H1 (cell line): ENCODE results near the gene MYO15B. TPM values are rescaled to one million over a fixed set of nuclear protein-coding genes. Genes with fewer than 3 reads are reported as not detected.

Experiments
- CTCF ChIA-PET: fragments of 300-600 bp; sonication (Branson Sonifier 250); formaldehyde crosslinking; loops from one replicate; lab custom pipeline; 2021; ENCODE audit not compliant: partially characterized antibody; lab: Charles Lee
- POLR2A ChIA-PET: fragments of 300-600 bp; sonication (Branson Sonifier 250); formaldehyde crosslinking; loops from one replicate; lab custom pipeline; 2021; ENCODE audit warnings: inconsistent platforms; ENCODE audit not compliant: partially characterized antibody; lab: Charles Lee
- DNase-seq, 2 experiments: peaks; one replicate each; pipeline versions ENCODE4 v3.0.0 to v3.0.0-alpha.2; 2010 to 2022; ENCODE audit warnings: low spot score in 2 of 2, low read depth in 1 of 2, mixed read lengths in 1 of 2
- FAIRE-seq: peaks from 2 replicates; lab custom pipeline; 2011; peaks lifted over from hg19 to GRCh38; lab: Jason Lieb, UNC
- H2AFZ ChIP-seq: 2 replicates; pipeline ENCODE4 v1.8.1; 2012; ENCODE audit warnings: low read length, inconsistent platforms
- H2AK5ac ChIP-seq: 2 replicates; pipeline ENCODE4 v1.6.1; 2013; ENCODE audit warnings: low read depth, low read length
- H2BK120ac ChIP-seq: replicated peaks from 2 replicates; pipeline ENCODE3; 2013; ENCODE audit warnings: low read depth, low read length, inconsistent platforms
- H2BK12ac ChIP-seq: 2 replicates; pipeline ENCODE4 v1.6.1; 2013; ENCODE audit warnings: low read depth, low read length
- H2BK15ac ChIP-seq: 2 replicates; pipeline ENCODE4 v1.6.1; 2013; ENCODE audit warnings: low read length
- H2BK20ac ChIP-seq: 2 replicates; pipeline ENCODE4 v1.6.1; 2013; ENCODE audit warnings: low read length
- H2BK5ac ChIP-seq: 2 replicates; pipeline ENCODE4 v1.6.1; 2013; ENCODE audit warnings: low read depth, low read length
- H3K14ac ChIP-seq: 2 replicates; pipeline ENCODE4 v1.6.1; 2013; ENCODE audit warnings: inconsistent platforms; ENCODE audit not compliant: insufficient read length
- H3K18ac ChIP-seq: 2 replicates; pipeline ENCODE4 v1.6.1; 2013; ENCODE audit warnings: low read length; ENCODE audit errors: extremely low read depth
- H3K23ac ChIP-seq: 2 replicates; pipeline ENCODE4 v1.6.1; 2013; ENCODE audit warnings: inconsistent platforms; ENCODE audit not compliant: insufficient read length
- H3K23me2 ChIP-seq: 2 replicates; pipeline ENCODE4 v1.6.1; 2013; ENCODE audit warnings: low read depth, low read length
- H3K27ac ChIP-seq: 2 replicates; pipeline ENCODE4 v1.6.1; 2011; ENCODE audit warnings: low read depth, low read length, inconsistent platforms
- H3K27me3 ChIP-seq, 4 experiments: replicated peaks in 1 of 4; 1 replicate in 1 of 4; 2 replicates in 3 of 4; pipeline versions ENCODE4 v1.6.1 to v1.8.1; 2011 to 2013; ENCODE audit warnings: low read length in 3 of 4, mild to moderate bottlenecking in 3 of 4, inconsistent platforms in 2 of 4, mixed read lengths in 2 of 4, moderate library complexity in 1 of 4; ENCODE audit not compliant: control insufficient read depth in 3 of 4, insufficient read depth in 3 of 4; ENCODE audit errors: extremely low read depth in 1 of 4
- H3K36me3 ChIP-seq, 4 experiments: 2 replicates each; pipeline versions ENCODE4 v1.6.1 to v1.8.1; 2011 to 2013; ENCODE audit warnings: mild to moderate bottlenecking in 4 of 4, low read length in 3 of 4, moderate library complexity in 2 of 4, control low read depth in 1 of 4, inconsistent platforms in 1 of 4; ENCODE audit not compliant: insufficient read depth in 4 of 4, control insufficient read depth in 2 of 4
- H3K4ac ChIP-seq: replicated peaks from 2 replicates; pipeline ENCODE3; 2013; ENCODE audit warnings: low read length, low read depth, mixed read lengths, inconsistent platforms; ENCODE audit not compliant: insufficient read length
- H3K4me1 ChIP-seq, 4 experiments: replicated peaks in 1 of 4; 1 replicate in 1 of 4; 2 replicates in 3 of 4; pipeline versions ENCODE4 v1.6.1 to v1.8.1; 2011 to 2013; ENCODE audit warnings: low read length in 3 of 4, inconsistent platforms in 2 of 4, mixed read lengths in 1 of 4; ENCODE audit not compliant: insufficient read depth in 4 of 4, control insufficient read depth in 3 of 4
- H3K4me2 ChIP-seq, 2 experiments: 2 replicates each; pipeline versions ENCODE4 v1.6.1 to v1.8.1; 2011 to 2013; ENCODE audit warnings: low read depth in 2 of 2, low read length in 2 of 2, control low read depth in 1 of 2, inconsistent platforms in 1 of 2, mild to moderate bottlenecking in 1 of 2; ENCODE audit not compliant: insufficient read depth in 1 of 2
- H3K4me3 ChIP-seq, 4 experiments: fragments of 200-600, 300-600 bp in 1 of 4; sonication (generic), shearing (Covaris generic), sonication (Bioruptor Twin) in 1 of 4; 2 replicates each; pipeline versions ENCODE4 v1.5.1 to v1.8.1; 2011 to 2016; ENCODE audit warnings: low read length in 4 of 4, low read depth in 3 of 4, control low read depth in 2 of 4, inconsistent platforms in 2 of 4, mild to moderate bottlenecking in 2 of 4, mixed read lengths in 1 of 4, moderate library complexity in 1 of 4; ENCODE audit not compliant: insufficient read depth in 2 of 4; ENCODE audit errors: extremely low read depth in 1 of 4
- H3K56ac ChIP-seq: replicated peaks from 2 replicates; pipeline ENCODE3; 2013; ENCODE audit warnings: low read depth, mild to moderate bottlenecking, mixed read lengths, low read length, inconsistent platforms; ENCODE audit not compliant: insufficient read length
- H3K79me1 ChIP-seq: 2 replicates; pipeline ENCODE4 v1.6.1; 2013; ENCODE audit warnings: low read depth, low read length, control low read depth
- H3K79me2 ChIP-seq, 2 experiments: 2 replicates each; pipeline versions ENCODE4 v1.6.1 to v1.8.1; 2012 to 2013; ENCODE audit warnings: low read length in 2 of 2, mild to moderate bottlenecking in 2 of 2, inconsistent platforms in 1 of 2; ENCODE audit not compliant: insufficient read depth in 2 of 2, control insufficient read depth in 1 of 2
- H3K9ac ChIP-seq, 4 experiments: replicated peaks in 1 of 4; 1 replicate in 1 of 4; 2 replicates in 3 of 4; pipeline versions ENCODE4 v1.6.1 to v1.8.1; 2011 to 2013; ENCODE audit warnings: low read depth in 3 of 4, low read length in 3 of 4, control low read depth in 2 of 4, mild to moderate bottlenecking in 2 of 4, moderate library complexity in 2 of 4, inconsistent platforms in 1 of 4; ENCODE audit errors: extremely low read depth in 1 of 4
- H3K9me3 ChIP-seq, 2 experiments: 2 replicates each; pipeline versions ENCODE4 v1.6.1 to v1.8.1; 2012 to 2013; ENCODE audit warnings: mild to moderate bottlenecking in 2 of 2, moderate library complexity in 2 of 2, control low read depth in 1 of 2, inconsistent platforms in 1 of 2, low read depth in 1 of 2, low read length in 1 of 2, mixed read lengths in 1 of 2; ENCODE audit not compliant: insufficient read depth in 2 of 2
- H4K20me1 ChIP-seq, 2 experiments: replicated peaks in 1 of 2; 2 replicates each; pipeline versions ENCODE3 to v1.8.1; 2011 to 2013; ENCODE audit warnings: inconsistent platforms in 2 of 2, low read length in 2 of 2, mild to moderate bottlenecking in 1 of 2; ENCODE audit not compliant: insufficient read depth in 2 of 2, control insufficient read depth in 1 of 2
- H4K5ac ChIP-seq: 2 replicates; pipeline ENCODE4 v1.6.1; 2013; ENCODE audit warnings: low read length, low read depth, mixed read lengths, inconsistent platforms; ENCODE audit not compliant: insufficient read length
- H4K8ac ChIP-seq: 2 replicates; pipeline ENCODE4 v1.8.0; 2013; ENCODE audit warnings: mild to moderate bottlenecking, moderate library complexity, low read length, inconsistent platforms; ENCODE audit not compliant: insufficient read depth; ENCODE audit errors: extremely low read depth
- H4K91ac ChIP-seq: replicated peaks from 2 replicates; pipeline ENCODE3; 2013; ENCODE audit warnings: low read length, mixed read lengths, inconsistent platforms; ENCODE audit not compliant: insufficient read length
- ASH2L ChIP-seq: fragments of 200-600, 300-600 bp; sonication (generic); IDR thresholded peaks from one replicate; pipeline ENCODE4 v1.7.1; 2017; ENCODE audit warnings: low read length
- PHF8 ChIP-seq: fragments of 200-600 bp; sonication (generic); conservative IDR thresholded peaks from 2 replicates; pipeline ENCODE4 v1.7.1; 2012; ENCODE audit warnings: low read depth, mild to moderate bottlenecking, inconsistent platforms, low read length, moderate library complexity
- WGBS, 2 experiments: shearing (Covaris generic) in 1 of 2; methylation state at CpG; one replicate each; pipeline versions ENCODE4 v1.1.6 to v1.1.7; 2013 to 2015; ENCODE audit warnings: low lambda C conversion rate in 2 of 2, mixed read lengths in 2 of 2, inconsistent platforms in 1 of 2, low coverage in 1 of 2, missing lambda C conversion rate in 1 of 2; ENCODE audit not compliant: insufficient replicate concordance in 2 of 2, insufficient coverage in 1 of 2, insufficient read length in 1 of 2; ENCODE audit errors: extremely low coverage in 1 of 2, missing lambda C conversion rate in 1 of 2; 5-methylcytosine and 5-hydroxymethylcytosine counted together
- polyA plus RNA-seq, 7 experiments: library from polyadenylated mRNA; depleted of rRNA in 3 of 7; stranded (reverse) in 5 of 7; unstranded in 2 of 7; fragments of >200 nt in 5 of 7; fragments of 200-250 nt in 2 of 7; gene quantifications; 1 replicate in 5 of 7; 2 replicates in 1 of 7; 4 replicates in 1 of 7; pipeline versions ENCODE4 v1.2.1 to v1.2.3, GENCODE V29; 2011 to 2013; ENCODE audit warnings: missing spikeins in 2 of 7, mixed read lengths in 2 of 7
- total RNA-seq: library from RNA; stranded (reverse); fragmentation: NEBNext Ultra II Directional; extraction: Animal tissue kit (Norgen Biotek cat#: 25700); gene quantifications from 2 replicates; pipeline ENCODE4 v1.2.1, GENCODE V29; 2021
- TF ChIP-seq, protein P1 (sequence below): IDR thresholded peaks from 2 replicates; pipeline ENCODE4 v1.6.1; 2012; ENCODE audit warnings: inconsistent platforms

MYO15B gene
- total and polyA plus RNA-seq, 2 of the 8 experiments (the other 6 are each of a cell fraction or from before 2014, with no cell fraction given) = 7.1 to 11.2 TPM

DNA sequence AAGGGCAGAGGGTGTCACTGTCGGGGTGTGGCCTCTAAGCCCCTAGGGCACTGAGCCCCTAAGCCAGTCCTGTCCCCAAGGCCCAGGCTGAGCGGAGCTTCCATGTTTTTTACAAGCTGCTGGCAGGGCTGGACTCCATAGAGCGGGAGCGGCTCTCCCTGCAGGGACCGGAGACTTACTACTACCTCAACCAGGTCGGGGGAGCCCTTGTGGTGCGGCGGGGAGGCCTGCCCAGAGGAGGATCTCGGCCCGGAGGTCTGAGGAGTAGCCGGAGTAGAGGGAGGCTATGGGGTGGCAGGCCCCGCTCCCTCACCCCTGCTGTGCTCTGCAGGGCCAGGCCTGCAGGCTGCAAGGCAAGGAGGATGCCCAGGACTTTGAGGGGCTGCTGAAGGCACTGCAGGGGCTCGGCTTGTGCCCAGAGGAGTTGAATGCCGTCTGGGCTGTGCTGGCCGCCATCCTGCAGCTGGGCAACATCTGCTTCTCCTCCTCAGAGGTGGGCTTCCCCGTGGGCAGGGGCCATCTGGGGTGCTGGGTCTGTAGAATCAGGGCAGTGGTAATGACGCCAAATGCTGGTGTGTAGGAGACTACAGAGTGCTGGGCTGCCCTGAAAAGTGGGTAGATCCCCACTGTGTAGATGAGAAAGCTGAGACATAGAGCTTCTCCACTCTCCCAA, 4.9 kb downstream of the MYO15B start:
- no peak for FAIRE-seq
- Histone ChIP-seq H2BK15ac (no peak overlapping the region), H2AK5ac (peak overlapping the region; percentile 39; the same call in 1 of the 2 replicates), H3K9me3 (no peaks in the 10 kb centered on the region), H3K79me2 (no peaks in the 10 kb centered on the region), H4K20me1 (peaks cover 0 to 2% of the 10 kb centered on the region in 2 experiments), H4K5ac (no peak overlapping the region), H2BK5ac (no peak overlapping the region), H4K8ac (no peak overlapping the region), H3K4me2 (no peak overlapping the region), H3K23me2 (peaks cover 14% of the 10 kb centered on the region; the same call in 1 of the 2 replicates), H2BK120ac (no peak overlapping the region), H4K91ac (no peak overlapping the region), H3K14ac (no peak overlapping the region), H3K79me1 (no peaks in the 10 kb centered on the region), H3K4me3 (no peak overlapping the region)
- DNase-seq = no peak
- 85% methylated on average over 14 of the region's 17 CpGs; no CpG with 5 or more reads in 1 of the 2 experiments for WGBS, 2 experiments
- TF ChIP-seq PHF8 (no peak), ASH2L (no peak)
- TF ChIP-seq, protein P1, sequence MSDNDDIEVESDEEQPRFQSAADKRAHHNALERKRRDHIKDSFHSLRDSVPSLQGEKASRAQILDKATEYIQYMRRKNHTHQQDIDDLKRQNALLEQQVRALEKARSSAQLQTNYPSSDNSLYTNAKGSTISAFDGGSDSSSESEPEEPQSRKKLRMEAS = no peak
- TF ChIP-seq, all 59 proteins: peak for 0
- ChIA-PET CTCF (interaction anchor here (0.9 to 59.2 kb wide), 8 partner anchors 10 to 70 kb away, joined by 3 to 2200 read pairs (median 6); partner anchors contain the start of genes RECQL5, SAP30BP and SMIM5), POLR2A (no interaction called here)
- Histone ChIP-seq H3K4ac (no peak overlapping the region), H2BK12ac (no peak overlapping the region), H3K4me1 (peaks cover 0 to 9% (median 3%) of the 10 kb centered on the region in 4 experiments; a peak in 5 of 7 replicates), H2AFZ (no peak overlapping the region), H3K9ac (no peak overlapping the region), H3K36me3 (no peaks in the 10 kb centered on the region), H3K56ac (no peak overlapping the region), H2BK20ac (no peak overlapping the region), H3K27ac (no peak overlapping the region), H3K27me3 (peaks cover 0 to 13% (median 5%) of the 10 kb centered on the region in 4 experiments; a peak in 4 of 7 replicates), H3K23ac (no peak overlapping the region), H3K18ac (no peak overlapping the region)
